HepG2 (cell line): ENCODE data around the gene TLK1. TPM values are rescaled to one million over a fixed set of nuclear protein-coding genes. Genes with fewer than 3 reads are reported as not detected.

Experiments
- AHR ChIP-seq: IDR thresholded peaks from 2 replicates; pipeline ENCODE4 v1.6.1; 2018; ENCODE audit warnings: missing genetic modification reagents, missing compliant biosample characterization
- ARID4A ChIP-seq: sonication (generic); formaldehyde crosslinking; IDR thresholded peaks from 2 replicates; pipeline ENCODE4 v1.5.0; 2020; ENCODE audit warnings: mild to moderate bottlenecking, missing genetic modification reagents, borderline replicate concordance
- ATF5 ChIP-seq: sonication (generic); formaldehyde crosslinking; IDR thresholded peaks from 2 replicates; pipeline ENCODE4 v1.4.0; 2020; ENCODE audit warnings: mild to moderate bottlenecking, low read depth, missing genetic modification reagents
- ATF7-NPFF ChIP-seq: sonication (generic); formaldehyde crosslinking; IDR thresholded peaks from 2 replicates; pipeline ENCODE4 v1.8.1; 2023; ENCODE audit warnings: mild to moderate bottlenecking, low read depth, missing genetic modification reagents, moderate library complexity
- BRCA1 ChIP-seq: sonication (generic); formaldehyde crosslinking; IDR thresholded peaks from 2 replicates; pipeline ENCODE4 v1.4.0; 2020; ENCODE audit warnings: missing genetic modification reagents
- FOXO1 ChIP-seq: sonication (generic); formaldehyde crosslinking; IDR thresholded peaks from 2 replicates; pipeline ENCODE4 v1.4.0; 2020; ENCODE audit warnings: missing genetic modification reagents
- IKZF1 ChIP-seq: fragments of 450-650 bp; IDR thresholded peaks from 2 replicates; pipeline ENCODE4 v1.7.1; 2016
- JUNB ChIP-seq: sonication (generic); formaldehyde crosslinking; IDR thresholded peaks from 2 replicates; pipeline ENCODE4 v1.8.0; 2022; ENCODE audit warnings: missing genetic modification reagents, mild to moderate bottlenecking, borderline replicate concordance
- KDM5B ChIP-seq: sonication (generic); formaldehyde crosslinking; IDR thresholded peaks from 2 replicates; pipeline ENCODE4 v1.4.0; 2020; ENCODE audit warnings: missing genetic modification reagents, mild to moderate bottlenecking, borderline replicate concordance
- PLRG1 ChIP-seq: fragments of 450-650 bp; conservative IDR thresholded peaks from 2 replicates; pipeline ENCODE4 v1.6.1; 2016
- POLR2A ChIP-seq, 2 experiments: IDR thresholded peaks; 2 replicates each; pipeline ENCODE4 v1.6.1; 2011; ENCODE audit warnings: low read depth in 2 of 2, low read length in 2 of 2, mild to moderate bottlenecking in 1 of 2, moderate library complexity in 1 of 2; ENCODE audit not compliant: insufficient read depth in 1 of 2
- RBM39 ChIP-seq: fragments of 200-400 bp; formaldehyde crosslinking; IDR thresholded peaks from one replicate; pipeline ENCODE4 v1.6.1; 2018; ENCODE audit warnings: antibody characterized with exemption, mild to moderate bottlenecking, low read depth, low read length; ENCODE audit not compliant: poor library complexity, severe bottlenecking
- SMYD3 ChIP-seq: sonication (generic); formaldehyde crosslinking; IDR thresholded peaks from 2 replicates; pipeline ENCODE4 v1.8.1; 2023; ENCODE audit warnings: mild to moderate bottlenecking, missing genetic modification reagents
- ZBTB14 ChIP-seq: sonication (generic); formaldehyde crosslinking; IDR thresholded peaks from 2 replicates; pipeline ENCODE4 v1.4.0; 2020; ENCODE audit warnings: missing genetic modification reagents
- ZMYM3 ChIP-seq: sonication (generic); formaldehyde crosslinking; IDR thresholded peaks from 2 replicates; pipeline ENCODE4 v1.5.1; 2020; ENCODE audit warnings: mild to moderate bottlenecking, missing genetic modification reagents
- ZNF263 ChIP-seq: sonication (generic); formaldehyde crosslinking; IDR thresholded peaks from 2 replicates; pipeline ENCODE4 v1.4.0; 2020; ENCODE audit warnings: missing genetic modification reagents
- ZNF543 ChIP-seq: sonication (generic); formaldehyde crosslinking; IDR thresholded peaks from 2 replicates; pipeline ENCODE4 v1.4.0; 2020; ENCODE audit warnings: mild to moderate bottlenecking, missing genetic modification reagents
- polyA plus RNA-seq, 8 experiments: library from polyadenylated mRNA; depleted of rRNA in 3 of 8; stranded (reverse) in 7 of 8; unstranded in 1 of 8; fragments of >200 nt; fragmentation: Illumina TruSeq in 4 of 8; extraction: Trizol in 4 of 8; gene quantifications; 2 replicates each; pipeline versions ENCODE4 v1.2.1 to v1.2.3, GENCODE V29; 2011 to 2016; ENCODE audit warnings: low read depth in 4 of 8, missing spikeins in 1 of 8, mixed read lengths in 1 of 8; ENCODE audit not compliant: insufficient read depth in 1 of 8
- total RNA-seq, 5 experiments: library from RNA; depleted of rRNA; stranded (reverse); fragments of >200 nt; fragmentation: Illumina TruSeq; extraction: Trizol; gene quantifications; 2 replicates each; pipeline ENCODE4 v1.2.3, GENCODE V29; 2016; ENCODE audit warnings: low read depth in 1 of 5
- TF ChIP-seq, protein P1 (sequence below): sonication (generic); formaldehyde crosslinking; IDR thresholded peaks from 2 replicates; pipeline ENCODE4 v1.8.1; 2023; ENCODE audit warnings: mild to moderate bottlenecking, missing genetic modification reagents
- TF ChIP-seq, protein P2 (sequence below): sonication (generic); formaldehyde crosslinking; conservative IDR thresholded peaks from 2 replicates; pipeline ENCODE4 v1.8.0; 2022; ENCODE audit warnings: low read depth, missing genetic modification reagents
- TF ChIP-seq, protein P3 (sequence below): IDR thresholded peaks from 2 replicates; pipeline ENCODE4 v1.6.1; 2012; ENCODE audit warnings: inconsistent platforms

The TLK1 gene
- total and polyA plus RNA-seq, 2 of the 13 experiments (the other 11 are each of a cell fraction or from before 2014, with no cell fraction given), result 16.8 to 28.7 TPM

DNA sequence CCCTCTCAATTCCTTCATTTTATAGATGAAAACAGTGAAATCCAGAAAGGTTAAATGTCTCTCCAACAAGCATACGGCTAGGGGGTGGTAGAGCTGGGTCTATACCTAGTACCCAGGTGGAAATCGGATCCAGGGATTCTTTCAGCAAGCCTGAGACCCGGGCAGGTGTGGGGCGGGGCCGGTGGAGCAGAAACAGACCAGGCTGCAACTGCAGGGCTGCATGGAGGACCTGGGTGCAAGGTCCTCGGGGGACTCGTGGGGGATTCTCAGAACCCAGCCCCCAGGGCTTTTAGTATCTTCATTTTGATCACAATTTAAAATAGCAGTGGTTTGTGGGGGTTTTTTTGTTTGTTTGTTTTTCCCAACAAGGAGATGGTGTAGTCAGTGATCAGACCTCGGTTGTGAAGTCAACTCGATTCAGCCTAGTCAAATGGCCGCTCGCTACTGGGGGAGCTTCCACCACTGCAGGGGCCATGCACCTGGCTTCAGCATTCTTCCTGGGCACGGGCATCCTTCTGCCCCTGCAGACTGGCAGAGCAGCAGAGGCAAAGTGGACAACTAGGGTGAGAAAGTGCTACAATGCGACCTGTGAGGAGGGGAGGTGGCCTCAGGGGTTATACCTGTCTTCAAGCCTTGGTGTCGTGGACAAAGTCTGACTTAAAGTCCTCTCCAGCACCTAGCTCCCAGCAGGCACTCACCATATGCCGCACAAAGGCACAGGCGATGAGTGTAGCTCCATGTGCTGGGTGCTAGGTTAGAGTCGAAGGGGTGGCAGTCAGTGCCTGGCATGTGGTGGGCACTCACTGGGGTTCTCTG, 185.4 kb downstream of the TLK1 start (continued):
- TF ChIP-seq AHR (peak; percentile 59; the same call in 1 of the 2 replicates), IKZF1 (no peak), ZNF543 (0 out of 2 replicates have a peak, but pooled peaks have one; percentile 34), FOXO1 (0 out of 2 replicates have a peak, but pooled peaks have one; percentile 17), JUNB (CRISPR knock-in tag) (no peak), ZNF263 (CRISPR knock-in tag) (no peak), ZBTB14 (CRISPR knock-in tag) (no peak), BRCA1 (CRISPR knock-in tag) (no peak), SMYD3 (CRISPR knock-in tag) (0 out of 2 replicates have a peak, but pooled peaks have one; percentile 33), ARID4A (CRISPR knock-in tag) (peak; percentile 35; the same call in 1 of the 2 replicates), KDM5B (peak; percentile 75; the same call in 1 of the 2 replicates), PLRG1 (no peak), ATF5 (CRISPR knock-in tag) (0 out of 2 replicates have a peak, but pooled peaks have one; percentile 81), RBM39 (no peak), POLR2A (IDR thresholded peaks at IDR 0.05; ENCODE audit: insufficient read depth in 1 of 2, low read depth in 2 of 2, low read length in 2 of 2) (peak in 1 of 2 experiments; percentile 71; a peak in 3 of 4 replicates), ZMYM3 (CRISPR knock-in tag) (no peak), ATF7-NPFF (no peak)
- TF ChIP-seq, protein P1, sequence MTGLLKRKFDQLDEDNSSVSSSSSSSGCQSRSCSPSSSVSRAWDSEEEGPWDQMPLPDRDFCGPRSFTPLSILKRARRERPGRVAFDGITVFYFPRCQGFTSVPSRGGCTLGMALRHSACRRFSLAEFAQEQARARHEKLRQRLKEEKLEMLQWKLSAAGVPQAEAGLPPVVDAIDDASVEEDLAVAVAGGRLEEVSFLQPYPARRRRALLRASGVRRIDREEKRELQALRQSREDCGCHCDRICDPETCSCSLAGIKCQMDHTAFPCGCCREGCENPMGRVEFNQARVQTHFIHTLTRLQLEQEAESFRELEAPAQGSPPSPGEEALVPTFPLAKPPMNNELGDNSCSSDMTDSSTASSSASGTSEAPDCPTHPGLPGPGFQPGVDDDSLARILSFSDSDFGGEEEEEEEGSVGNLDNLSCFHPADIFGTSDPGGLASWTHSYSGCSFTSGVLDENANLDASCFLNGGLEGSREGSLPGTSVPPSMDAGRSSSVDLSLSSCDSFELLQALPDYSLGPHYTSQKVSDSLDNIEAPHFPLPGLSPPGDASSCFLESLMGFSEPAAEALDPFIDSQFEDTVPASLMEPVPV, result peak; percentile 69
- TF ChIP-seq, protein P2, sequence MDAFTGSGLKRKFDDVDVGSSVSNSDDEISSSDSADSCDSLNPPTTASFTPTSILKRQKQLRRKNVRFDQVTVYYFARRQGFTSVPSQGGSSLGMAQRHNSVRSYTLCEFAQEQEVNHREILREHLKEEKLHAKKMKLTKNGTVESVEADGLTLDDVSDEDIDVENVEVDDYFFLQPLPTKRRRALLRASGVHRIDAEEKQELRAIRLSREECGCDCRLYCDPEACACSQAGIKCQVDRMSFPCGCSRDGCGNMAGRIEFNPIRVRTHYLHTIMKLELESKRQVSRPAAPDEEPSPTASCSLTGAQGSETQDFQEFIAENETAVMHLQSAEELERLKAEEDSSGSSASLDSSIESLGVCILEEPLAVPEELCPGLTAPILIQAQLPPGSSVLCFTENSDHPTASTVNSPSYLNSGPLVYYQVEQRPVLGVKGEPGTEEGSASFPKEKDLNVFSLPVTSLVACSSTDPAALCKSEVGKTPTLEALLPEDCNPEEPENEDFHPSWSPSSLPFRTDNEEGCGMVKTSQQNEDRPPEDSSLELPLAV (CRISPR knock-in tag), result no peak
- TF ChIP-seq, protein P3, sequence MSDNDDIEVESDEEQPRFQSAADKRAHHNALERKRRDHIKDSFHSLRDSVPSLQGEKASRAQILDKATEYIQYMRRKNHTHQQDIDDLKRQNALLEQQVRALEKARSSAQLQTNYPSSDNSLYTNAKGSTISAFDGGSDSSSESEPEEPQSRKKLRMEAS, result peak; percentile 79
